H54 (cell line): ENCODE data around the gene ACOXL.

Experiments
- DNase-seq: peaks from one replicate; pipeline ENCODE4 v3.0.0; 2011; ENCODE audit warnings: low spot score, mixed read lengths; ENCODE audit not compliant: insufficient read length
- FAIRE-seq: peaks from 3 replicates; lab custom pipeline; 2011; peaks lifted over from hg19 to GRCh38; lab: Jason Lieb, UNC
- POLR2A ChIP-seq: IDR thresholded peaks from 2 replicates; pipeline ENCODE4 v1.6.1; 2011; ENCODE audit warnings: low read depth, mild to moderate bottlenecking, low read length

Gene ACOXL

DNA sequence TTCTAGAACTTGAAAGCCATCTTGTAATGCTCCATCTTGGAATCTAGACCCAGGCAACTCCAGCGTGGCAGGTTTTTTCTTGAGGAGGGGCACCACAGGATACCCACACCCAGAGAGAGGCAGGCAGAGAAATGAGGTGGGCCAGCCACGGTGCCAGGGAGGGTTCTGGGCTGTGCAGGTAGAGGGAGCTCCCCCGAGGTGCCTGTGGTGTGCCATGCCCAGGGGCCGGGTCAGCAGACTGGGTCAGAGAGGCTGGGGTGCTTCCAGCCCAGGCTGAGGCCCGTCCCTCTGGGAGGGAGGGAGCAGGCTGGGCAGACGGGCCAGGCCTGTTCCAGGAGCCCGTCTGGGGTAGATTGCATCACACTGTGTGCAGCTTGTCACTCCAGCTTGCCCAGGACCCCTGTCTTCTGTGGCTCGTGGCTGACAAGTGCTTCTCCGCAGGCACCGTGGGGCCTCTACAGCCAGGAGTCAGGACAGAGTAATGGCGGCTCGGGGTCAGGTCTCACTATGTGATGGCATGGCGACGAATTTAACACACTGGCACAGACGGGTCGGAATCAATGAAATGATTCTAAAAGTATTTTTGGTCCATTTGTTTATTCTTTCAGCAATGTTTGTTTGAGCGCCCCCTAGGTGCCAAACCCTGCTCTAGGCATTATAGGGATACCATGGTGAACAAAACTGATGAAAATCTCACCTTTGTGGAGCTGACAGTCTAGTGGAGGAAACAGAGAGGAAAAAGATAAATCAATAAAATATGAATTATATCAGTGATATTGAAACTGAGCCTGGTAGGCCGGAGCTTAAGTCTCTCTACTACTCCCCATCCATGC lies 144.0 kb downstream of the ACOXL start:
- FAIRE-seq: no peak
- no peak for TF ChIP-seq POLR2A
- no peak for DNase-seq

DNA sequence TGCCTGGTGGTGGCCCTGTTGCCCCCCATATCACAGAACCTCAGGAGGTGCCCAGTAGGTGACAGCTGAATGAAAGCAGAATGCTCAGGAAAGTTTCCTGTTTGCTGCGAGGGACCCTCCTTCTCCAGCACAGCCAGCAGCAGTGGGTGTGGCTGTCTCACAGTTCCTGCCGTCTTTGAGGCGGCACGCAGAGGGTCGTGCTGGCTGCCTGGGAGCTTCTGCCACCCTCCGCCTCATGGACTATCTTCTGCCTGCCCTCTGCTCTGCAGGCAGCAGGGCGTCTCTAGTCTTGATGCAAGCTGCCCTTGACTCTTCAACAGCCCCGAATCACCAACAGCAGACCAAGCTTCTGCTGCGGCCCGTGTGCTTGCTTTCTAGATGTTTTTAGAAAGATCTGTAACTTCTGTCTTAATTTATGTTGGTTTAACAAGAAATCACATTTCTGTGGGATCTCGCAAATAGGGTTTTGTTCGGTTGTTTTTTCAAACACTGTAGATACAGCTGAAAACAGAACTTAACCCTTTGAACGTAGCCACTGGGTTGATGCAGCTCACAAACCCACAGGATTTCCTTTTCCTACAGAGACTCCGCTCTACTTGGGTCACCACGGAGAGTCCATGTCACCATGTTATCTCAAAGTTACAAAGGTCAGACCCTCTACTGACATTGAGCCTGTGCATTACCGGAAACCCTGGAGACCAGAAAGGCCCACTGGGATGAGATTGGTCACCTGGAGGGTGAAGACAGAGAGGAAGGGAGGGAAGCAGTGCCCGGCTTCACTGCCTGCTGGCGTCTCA lies 144.9 kb downstream of the ACOXL start:
- no peak for FAIRE-seq
- DNase-seq: no peak
- no peak for TF ChIP-seq POLR2A

DNA sequence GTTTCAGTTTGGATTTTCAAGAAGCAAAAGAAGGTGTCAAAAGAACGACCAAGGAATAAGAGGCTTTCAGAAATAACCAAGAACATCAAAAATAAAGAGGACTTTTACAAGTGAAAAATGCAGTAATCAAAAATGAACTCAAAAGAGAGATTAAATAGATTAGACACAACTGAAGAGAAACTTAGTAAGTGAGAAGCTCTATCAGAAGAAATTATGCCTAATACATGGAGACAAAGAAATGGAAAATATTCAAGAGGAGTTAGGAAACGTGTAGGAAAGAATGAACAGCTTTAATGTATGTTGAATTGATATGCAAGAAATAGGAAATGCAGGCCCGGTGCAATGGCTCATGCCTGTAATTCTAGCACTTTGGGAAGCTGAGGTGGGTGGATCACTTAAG lies 145.8 kb downstream of the ACOXL start:
- FAIRE-seq (no peak), DNase-seq (no peak)
- no peak for TF ChIP-seq POLR2A

DNA sequence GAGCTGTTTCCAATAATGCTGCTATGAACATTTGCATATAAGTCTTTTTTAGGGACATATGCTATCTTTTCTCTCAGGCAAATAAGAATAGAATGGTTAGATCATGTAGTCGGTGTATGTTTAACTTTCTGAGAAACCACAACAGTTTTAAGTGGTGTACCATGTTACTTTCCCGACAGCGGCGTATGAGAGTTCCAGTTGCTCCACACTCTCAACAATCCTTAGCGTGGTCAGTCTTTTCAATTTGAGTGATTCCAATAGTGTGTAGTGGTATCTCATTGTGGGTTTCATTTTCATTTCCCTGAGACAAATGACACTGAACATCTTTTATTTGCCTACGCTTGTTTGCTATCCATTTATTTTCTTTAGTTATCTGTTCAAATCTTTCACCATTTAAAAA lies 149.5 kb downstream of the ACOXL start:
- FAIRE-seq (no peak), DNase-seq (no peak)
- TF ChIP-seq POLR2A: no peak

DNA sequence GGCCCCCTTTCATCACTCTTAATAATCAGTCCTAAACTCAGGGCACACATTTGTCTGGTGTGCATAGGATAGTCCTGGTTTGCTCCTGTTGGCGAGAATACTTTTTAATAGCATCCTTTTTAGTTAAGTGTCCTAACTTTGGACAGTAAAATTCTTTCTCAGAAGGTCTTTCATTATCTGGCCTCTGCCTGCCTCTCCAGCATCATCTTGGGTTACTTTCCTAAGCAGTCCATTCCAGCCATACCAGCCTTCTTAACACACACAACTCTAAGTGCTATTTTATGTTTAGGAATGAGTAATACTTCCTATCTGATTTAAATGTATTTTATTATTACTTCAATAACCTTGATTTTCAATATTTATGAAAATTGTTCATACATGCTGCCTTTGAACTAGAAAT lies 151.0 kb downstream of the ACOXL start:
- no peak for DNase-seq
- no peak for TF ChIP-seq POLR2A
- no peak for FAIRE-seq

DNA sequence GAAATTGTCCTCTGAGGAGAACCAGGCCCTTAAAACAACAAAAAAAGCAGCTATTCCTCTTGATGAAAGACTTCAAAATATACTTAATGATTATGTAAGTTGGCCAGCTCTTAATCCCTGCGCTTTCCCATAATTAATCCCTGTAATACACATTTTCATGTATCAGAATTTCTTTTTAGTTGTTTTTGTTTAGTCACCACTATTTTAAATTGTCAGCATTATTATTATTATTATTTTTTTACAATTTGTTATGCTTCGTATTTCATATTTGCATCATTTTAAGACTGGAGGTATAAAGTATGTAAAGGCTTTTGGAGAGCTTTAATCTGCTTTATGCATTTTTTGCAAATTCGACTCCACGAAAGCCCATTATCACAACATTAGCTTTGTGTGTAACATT lies 152.9 kb downstream of the ACOXL start:
- DNase-seq: no peak
- no peak for TF ChIP-seq POLR2A
- no peak for FAIRE-seq

DNA sequence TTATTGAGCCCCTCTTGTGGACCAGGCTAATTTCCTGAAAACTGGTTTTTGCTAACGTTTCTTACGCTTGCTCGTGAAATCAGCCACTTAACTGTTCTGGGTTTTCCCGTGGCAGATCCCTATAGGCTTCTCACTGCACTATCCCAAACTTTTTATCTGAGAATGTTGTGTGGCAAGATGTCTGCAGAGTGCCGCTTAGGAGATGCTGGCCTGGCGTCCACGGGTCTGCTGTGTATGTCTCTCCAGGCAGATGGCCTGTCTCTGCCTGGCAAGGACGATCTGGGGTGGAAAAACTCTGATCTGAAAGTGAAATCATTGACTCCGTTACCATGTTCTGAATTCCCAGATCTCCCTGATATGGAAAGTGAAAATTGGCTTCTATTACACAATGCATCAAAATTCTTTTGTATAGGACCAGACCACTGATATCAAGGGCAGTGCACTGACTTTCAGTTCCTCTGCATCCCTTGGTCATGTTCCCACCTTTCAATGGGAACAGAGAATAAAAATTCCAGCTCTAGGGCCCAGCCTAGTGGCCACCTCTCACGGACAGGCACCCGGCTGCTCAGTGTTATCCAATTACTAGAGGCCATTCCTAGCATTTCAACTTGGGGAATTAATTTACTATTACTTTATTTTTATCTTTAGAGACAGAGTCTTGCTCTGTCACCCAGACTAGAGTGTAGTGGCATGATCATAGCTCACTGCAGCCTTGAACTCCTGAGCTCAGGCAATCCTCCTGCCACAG lies 154.6 kb downstream of the ACOXL start:
- no peak for FAIRE-seq
- DNase-seq: no peak
- no peak for TF ChIP-seq POLR2A

DNA sequence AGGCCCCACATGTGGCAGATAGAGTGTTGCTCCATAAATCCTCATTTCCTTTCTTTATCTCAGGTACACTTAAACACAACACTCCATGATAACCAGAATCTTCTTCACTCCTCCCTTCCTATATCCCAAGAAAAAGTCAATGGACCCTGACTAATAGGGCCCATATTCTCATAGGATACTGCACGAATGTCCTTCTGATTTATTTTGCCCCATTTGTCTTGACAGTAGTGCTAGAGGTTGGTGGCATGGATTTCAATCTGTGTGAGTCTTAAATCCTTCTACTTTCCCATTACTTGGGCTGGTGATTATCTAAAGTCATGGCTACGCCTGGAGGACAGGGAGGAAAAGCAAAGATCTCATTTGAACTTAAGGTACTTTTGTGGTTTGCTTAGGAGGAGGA lies 156.0 kb downstream of the ACOXL start:
- FAIRE-seq (no peak), DNase-seq (no peak)
- TF ChIP-seq POLR2A: no peak

DNA sequence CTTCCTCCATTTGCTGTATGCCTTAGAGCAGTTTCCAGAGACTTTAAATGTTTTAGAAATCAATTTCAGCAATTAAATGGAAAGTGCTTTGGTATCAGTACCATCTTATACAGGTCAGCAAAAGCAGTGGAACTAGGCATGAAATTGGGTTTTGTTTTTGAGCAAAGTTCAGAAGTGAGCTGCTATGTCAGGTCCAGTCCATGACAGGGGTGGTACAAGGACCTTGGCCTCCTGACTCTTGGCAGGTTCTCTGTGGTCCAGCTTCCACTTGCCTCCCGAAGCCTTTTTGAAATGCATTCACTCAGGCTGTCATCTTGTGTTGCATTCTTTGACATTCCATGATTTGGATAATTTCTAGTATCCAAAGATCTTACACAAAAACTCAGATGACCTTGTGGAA lies 159.3 kb downstream of the ACOXL start:
- DNase-seq (no peak), FAIRE-seq (no peak)
- TF ChIP-seq POLR2A: no peak

DNA sequence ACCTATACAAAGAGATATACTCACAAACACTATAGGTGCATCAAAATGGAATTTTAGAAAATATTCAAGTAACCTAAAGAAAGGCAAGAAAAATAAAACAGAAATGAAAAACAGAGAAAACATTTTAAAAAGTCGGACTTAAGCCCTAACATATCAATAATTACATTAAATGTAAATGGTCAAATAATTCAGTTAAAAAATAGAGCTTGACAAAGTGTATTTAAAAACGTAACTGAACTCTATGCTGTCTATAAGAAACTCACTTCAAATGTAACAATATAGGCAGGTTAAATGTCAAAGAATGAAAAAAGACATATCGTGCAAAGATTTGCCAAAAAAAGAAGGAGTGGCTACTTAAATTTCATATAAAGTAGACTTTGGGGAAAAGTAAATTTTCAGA lies 163.9 kb downstream of the ACOXL start:
- DNase-seq (no peak), FAIRE-seq (no peak)
- no peak for TF ChIP-seq POLR2A

DNA sequence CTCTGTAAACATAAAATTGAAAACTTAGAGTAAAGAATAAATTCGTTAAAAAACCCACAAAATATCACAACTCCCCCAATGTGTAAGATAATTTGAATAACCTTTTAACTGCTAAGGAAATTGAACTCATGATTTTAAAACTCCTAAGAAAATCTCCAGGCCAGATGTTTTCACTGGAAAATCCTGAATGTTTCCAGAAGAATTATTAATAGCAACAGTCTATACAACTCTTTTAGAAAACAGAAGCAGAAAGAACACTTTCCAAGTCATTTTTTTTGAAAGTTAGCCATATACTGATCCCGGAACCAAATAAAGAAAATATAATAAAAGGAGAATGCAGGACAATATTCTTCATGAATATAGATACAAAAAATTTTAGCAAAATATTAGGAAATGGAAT lies 165.6 kb downstream of the ACOXL start:
- FAIRE-seq (no peak), DNase-seq (no peak)
- TF ChIP-seq POLR2A: no peak

DNA sequence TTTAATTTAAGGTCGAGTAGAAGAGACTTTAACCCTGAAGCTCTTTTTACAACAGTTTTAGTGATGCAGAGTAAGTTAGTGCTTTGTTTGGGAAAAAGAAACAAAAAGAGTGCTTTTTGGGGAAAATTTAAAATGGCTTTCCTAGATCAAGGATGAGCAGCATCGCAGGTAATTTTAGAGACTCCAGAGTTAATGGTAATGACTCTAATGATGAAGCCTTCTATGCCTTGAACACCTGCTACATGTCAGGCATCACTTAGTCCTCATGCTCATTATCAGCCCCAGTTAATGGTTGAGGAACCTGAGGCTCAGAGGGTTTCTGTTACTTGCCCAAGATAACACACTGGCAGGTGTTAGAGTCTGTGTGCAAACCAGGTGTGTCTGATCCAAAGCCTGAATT lies 167.8 kb downstream of the ACOXL start:
- no peak for DNase-seq
- no peak for FAIRE-seq
- TF ChIP-seq POLR2A: no peak

DNA sequence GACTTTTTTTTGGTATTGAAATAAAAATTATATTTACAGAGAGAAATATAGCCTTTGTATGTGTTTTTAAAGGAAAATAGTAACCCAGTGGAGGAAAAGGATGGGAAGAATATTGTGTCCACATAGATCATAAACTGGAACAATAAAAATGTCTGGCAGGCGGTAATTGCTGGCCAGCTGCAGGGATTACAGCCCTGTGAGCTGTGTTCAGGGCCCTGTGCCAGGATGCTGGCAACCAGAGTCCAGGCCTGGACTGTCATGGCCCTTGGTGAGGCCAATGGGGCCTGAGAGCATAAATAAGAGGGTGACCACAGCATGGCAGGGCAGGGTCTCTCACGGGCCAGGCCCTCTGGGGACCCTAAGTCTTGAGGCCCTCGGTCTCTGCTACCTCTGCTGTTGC lies 171.2 kb downstream of the ACOXL start:
- DNase-seq: no peak
- no peak for TF ChIP-seq POLR2A
- FAIRE-seq: no peak
